MM.1S (cell line): ENCODE measurements around the gene ZNF764.

ENCODE experiments used
- EZH2phosphoT487 ChIP-seq: fragments of 300-600 bp; sonication (generic); IDR thresholded peaks from 2 replicates; pipeline ENCODE4 v1.6.1; 2018; ENCODE audit warnings: antibody characterized with exemption, low read length
- TF ChIP-seq, protein P1 (sequence below): fragments of 300-600 bp; sonication (generic); IDR thresholded peaks from 2 replicates; pipeline ENCODE4 v1.5.1; 2016; ENCODE audit warnings: antibody characterized with exemption, low read length, mixed read lengths

DNA sequence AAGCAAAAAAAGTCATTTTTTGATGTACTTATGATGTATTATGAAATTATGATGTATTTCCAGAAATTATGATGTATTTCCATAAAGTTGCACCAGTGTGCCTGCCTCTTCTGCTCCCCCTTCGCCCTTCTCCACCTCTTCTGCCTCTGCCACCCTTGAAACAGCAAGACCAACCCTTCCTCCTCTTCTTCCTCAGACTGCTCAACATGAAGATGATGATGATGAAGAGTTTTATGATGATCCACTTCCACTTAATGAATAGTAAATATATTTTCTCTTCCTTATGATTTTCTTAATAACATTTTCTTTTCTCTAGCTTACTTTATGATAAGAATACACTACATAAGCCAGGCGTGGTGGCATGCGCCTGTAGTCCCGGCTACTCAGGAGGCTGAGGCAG is 34.7 kb upstream of the ZNF764 start:
- TF ChIP-seq, protein P1, sequence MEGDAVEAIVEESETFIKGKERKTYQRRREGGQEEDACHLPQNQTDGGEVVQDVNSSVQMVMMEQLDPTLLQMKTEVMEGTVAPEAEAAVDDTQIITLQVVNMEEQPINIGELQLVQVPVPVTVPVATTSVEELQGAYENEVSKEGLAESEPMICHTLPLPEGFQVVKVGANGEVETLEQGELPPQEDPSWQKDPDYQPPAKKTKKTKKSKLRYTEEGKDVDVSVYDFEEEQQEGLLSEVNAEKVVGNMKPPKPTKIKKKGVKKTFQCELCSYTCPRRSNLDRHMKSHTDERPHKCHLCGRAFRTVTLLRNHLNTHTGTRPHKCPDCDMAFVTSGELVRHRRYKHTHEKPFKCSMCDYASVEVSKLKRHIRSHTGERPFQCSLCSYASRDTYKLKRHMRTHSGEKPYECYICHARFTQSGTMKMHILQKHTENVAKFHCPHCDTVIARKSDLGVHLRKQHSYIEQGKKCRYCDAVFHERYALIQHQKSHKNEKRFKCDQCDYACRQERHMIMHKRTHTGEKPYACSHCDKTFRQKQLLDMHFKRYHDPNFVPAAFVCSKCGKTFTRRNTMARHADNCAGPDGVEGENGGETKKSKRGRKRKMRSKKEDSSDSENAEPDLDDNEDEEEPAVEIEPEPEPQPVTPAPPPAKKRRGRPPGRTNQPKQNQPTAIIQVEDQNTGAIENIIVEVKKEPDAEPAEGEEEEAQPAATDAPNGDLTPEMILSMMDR = no peak
- TF ChIP-seq EZH2phosphoT487 = no peak
